Transverse colon (tissue), 4 donors: ENCODE results near the gene INPP4B. TPM values are rescaled to one million over a fixed set of nuclear protein-coding genes. Genes with fewer than 3 reads are reported as not detected.
A peak's percentile ranks its signal among the peaks of the same experiment; 100 is the strongest.
"Not testable (repeated sequence)": the region's sequence is repeated elsewhere in the genome, so short reads cannot be mapped to it uniquely, and the experiment has no call there.

ENCODE experiments used
- DNase-seq: peaks from one replicate; pipeline ENCODE4 v3.0.0-alpha.2; 2019
- H3K27ac ChIP-seq, 4 donors: fragments of 200-600 bp; sonication (generic); 2 replicates each; pipeline ENCODE4 v1.5.1; 2016 to 2018; ENCODE audit warnings: inconsistent platforms in 4 of 4
- H3K27me3 ChIP-seq: fragments of 200-600 bp; sonication (generic); 2 replicates; pipeline ENCODE4 v1.5.1; 2017; ENCODE audit warnings: inconsistent platforms
- H3K36me3 ChIP-seq, 4 donors: fragments of 200-600 bp; sonication (generic); 2 replicates each; pipeline ENCODE4 v1.5.1; 2017 to 2019; ENCODE audit warnings: inconsistent platforms in 4 of 4
- H3K4me1 ChIP-seq, 4 donors: fragments of 200-600 bp; sonication (generic); 2 replicates each; pipeline ENCODE4 v1.5.1; 2017 to 2020; ENCODE audit warnings: inconsistent platforms in 4 of 4
- H3K4me3 ChIP-seq, 4 donors: fragments of 200-600 bp; sonication (generic); 1 replicate in 1 of 4; 2 replicates in 3 of 4; pipeline versions ENCODE4 v1.5.1 to v1.6.1; 2017 to 2019; ENCODE audit warnings: inconsistent platforms in 4 of 4
- H3K9me3 ChIP-seq, 2 donors: fragments of 200-600 bp; sonication (generic); 2 replicates each; pipeline ENCODE4 v1.5.1; 2017 to 2019; ENCODE audit warnings: inconsistent platforms in 2 of 2
- CTCF ChIP-seq, 5 experiments: fragments of 200-600 bp in 3 of 5; fragments of 450-650 bp in 2 of 5; sonication (generic) in 3 of 5; IDR thresholded peaks; 1 replicate in 2 of 5; 2 replicates in 3 of 5; pipeline ENCODE4 v1.5.1; 2016 to 2017; ENCODE audit warnings: antibody characterized with exemption in 5 of 5, inconsistent platforms in 3 of 5, mild to moderate bottlenecking in 2 of 5, moderate library complexity in 1 of 5
- EP300 ChIP-seq: sonication (generic); formaldehyde crosslinking; IDR thresholded peaks from one replicate; pipeline ENCODE4 v1.6.1; 2017; ENCODE audit warnings: antibody characterized with exemption, low read depth
- POLR2A ChIP-seq: fragments of 450-650 bp; IDR thresholded peaks from one replicate; pipeline ENCODE4 v1.6.1; 2016; ENCODE audit warnings: antibody characterized with exemption, mild to moderate bottlenecking, moderate library complexity
- POLR2AphosphoS5 ChIP-seq, 3 donors: sonication (generic); formaldehyde crosslinking; IDR thresholded peaks; one replicate each; pipeline ENCODE4 v1.6.1; 2016; ENCODE audit warnings: antibody characterized with exemption in 3 of 3
- WGBS, 2 donors: methylation state at CpG; one replicate each; pipeline ENCODE4 v1.1.5; 2018; ENCODE audit warnings: low coverage in 1 of 2; 5-methylcytosine and 5-hydroxymethylcytosine counted together
- in situ Hi-C, 4 donors: fragments of 200-750 bp; cut with MboI; loops; one replicate each; pipeline versions ENCODE4 v1.15.0 to v1.15.1; 2017; ENCODE audit warnings: low sequenced_read_pairs in 3 of 4, low pct_ligation_motif_present in 1 of 4, low pct_unique_long_range_greater_than_20kb in 1 of 4
- intact Hi-C: fragments of 100-400 bp; cut with DNase I; formaldehyde crosslinking; loops from one replicate; pipeline ENCODE4 v1.15.1; 2023; ENCODE audit warnings: low total_unique reads
- total RNA-seq, 4 donors: library from RNA; depleted of rRNA; stranded (reverse); fragments of >200 nt; gene quantifications; one replicate each; pipeline ENCODE4 v1.1.0, GENCODE V29; 2016

INPP4B gene
- total RNA-seq, 4 donors from 2014 or later: 18.3 to 33.8 (median 31.4) TPM

- no peaks in the 10 kb centered on the region for H3K36me3 ChIP-seq
- TF ChIP-seq POLR2AphosphoS5 (IDR thresholded peaks at IDR 0.05): no peak
- TF ChIP-seq CTCF (IDR thresholded peaks at IDR 0.05): no peak
- TF ChIP-seq EP300: no peak
- no peak for TF ChIP-seq POLR2A
- intact Hi-C loops: no loop called here
- peak overlapping the region in 3 of 4 donors; percentile 22 to 35 (median 23) for H3K27ac ChIP-seq
- no peaks in the 10 kb centered on the region for H3K9me3 ChIP-seq
- peaks cover 0 to 31% (median 14%) of the 10 kb centered on the region in 4 donors for H3K4me1 ChIP-seq
- no peaks in the 10 kb centered on the region for H3K27me3 ChIP-seq
- 85% methylated on average over 2 of the region's 2 CpGs for WGBS, 2 donors
- no peak overlapping the region for H3K4me3 ChIP-seq
- in situ Hi-C loops: no loop called here
- DNase-seq: no peak
Measured at GRCh38 chr4:142402900-142403299, 443.2 kb downstream of the INPP4B start.

- no peak for TF ChIP-seq POLR2A
- in situ Hi-C loops (no loop called here), intact Hi-C loops (no loop called here)
- peak overlapping the region in 2 of 4 donors; percentile 22 to 35 for H3K27ac ChIP-seq
- no peaks in the 10 kb centered on the region for H3K9me3 ChIP-seq
- H3K27me3 ChIP-seq: no peaks in the 10 kb centered on the region
- peaks cover 0 to 26% (median 14%) of the 10 kb centered on the region in 4 donors for H3K4me1 ChIP-seq
- WGBS, 2 donors: 68 to 89% methylated on average over 2 of the region's 2 CpGs
- H3K36me3 ChIP-seq: no peaks in the 10 kb centered on the region
- DNase-seq: no peak
- no peak overlapping the region for H3K4me3 ChIP-seq
Measured at GRCh38 chr4:142402156-142402555, 443.9 kb downstream of the INPP4B start.

- WGBS, 2 donors: 75 to 93% methylated on average over 13 to 16 of the region's 16 CpGs
- H3K27ac ChIP-seq, H3K9me3 ChIP-seq, H3K36me3 ChIP-seq, H3K27me3 ChIP-seq, H3K4me1 ChIP-seq, H3K4me3 ChIP-seq, in situ Hi-C loops, DNase-seq, intact Hi-C loops: not testable (repeated sequence)
Measured at GRCh38 chr4:142397364-142397991, 448.6 kb downstream of the INPP4B start.

DNA sequence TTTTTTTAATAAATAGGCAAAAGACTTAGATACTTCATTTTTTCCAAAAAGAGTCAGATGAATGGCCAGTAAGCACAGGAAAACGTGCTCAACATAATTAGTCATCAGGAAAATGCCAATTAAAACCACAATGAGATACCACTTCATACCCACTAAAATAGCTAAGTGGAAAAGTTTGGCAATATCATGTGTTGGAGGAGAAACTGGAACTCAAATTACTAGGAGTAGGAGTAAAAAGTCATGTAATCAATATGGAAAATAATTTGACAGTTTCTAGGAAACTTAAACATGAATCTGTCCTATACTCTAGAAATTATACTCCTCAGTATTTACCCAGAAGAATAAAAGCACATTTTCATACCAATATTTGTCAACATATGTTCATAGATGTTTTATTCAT is 449.8 kb downstream of the INPP4B start:
- no peak overlapping the region for H3K27ac ChIP-seq
- H3K4me1 ChIP-seq: no peaks in the 10 kb centered on the region
- H3K36me3 ChIP-seq: no peaks in the 10 kb centered on the region
- in situ Hi-C loops (no loop called here), intact Hi-C loops (no loop called here)
- no peak overlapping the region for H3K4me3 ChIP-seq
- no peaks in the 10 kb centered on the region for H3K9me3 ChIP-seq
- TF ChIP-seq POLR2A: no peak
- TF ChIP-seq POLR2AphosphoS5 (IDR thresholded peaks at IDR 0.05): no peak
- TF ChIP-seq CTCF (IDR thresholded peaks at IDR 0.05): no peak
- TF ChIP-seq EP300: no peak
- WGBS, 2 donors: 33 to 54% methylated on average over 1 of the region's 1 CpG
- DNase-seq: no peak
- no peaks in the 10 kb centered on the region for H3K27me3 ChIP-seq

DNA sequence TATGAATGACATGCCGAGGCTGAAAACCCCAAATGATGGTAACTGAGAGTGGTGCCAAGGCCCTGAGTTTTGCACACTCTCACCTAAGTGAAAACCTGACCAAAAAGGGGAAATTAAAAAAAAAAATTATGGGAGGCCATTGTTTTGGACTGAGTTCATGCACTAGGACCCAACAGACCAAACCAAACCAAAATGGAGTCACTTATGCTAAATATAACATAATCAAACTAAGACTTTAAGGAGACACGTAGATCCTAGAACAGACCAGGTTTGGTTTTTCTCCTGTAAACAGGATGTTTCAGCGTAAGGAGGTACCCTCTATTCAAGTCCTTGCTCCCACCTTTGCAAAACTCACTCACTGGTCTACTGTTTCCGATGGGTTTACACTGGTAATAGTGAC is 453.0 kb downstream of the INPP4B start:
- H3K4me3 ChIP-seq: no peak overlapping the region
- no peaks in the 10 kb centered on the region for H3K36me3 ChIP-seq
- TF ChIP-seq CTCF (IDR thresholded peaks at IDR 0.05): no peak
- TF ChIP-seq POLR2AphosphoS5 (IDR thresholded peaks at IDR 0.05): no peak
- TF ChIP-seq POLR2A: no peak
- TF ChIP-seq EP300: no peak
- no peaks in the 10 kb centered on the region for H3K27me3 ChIP-seq
- H3K27ac ChIP-seq: no peak overlapping the region
- no peak for DNase-seq
- H3K4me1 ChIP-seq: no peaks in the 10 kb centered on the region
- no peaks in the 10 kb centered on the region for H3K9me3 ChIP-seq
- 72 to 75% methylated on average over 4 of the region's 4 CpGs for WGBS, 2 donors
- intact Hi-C loops: no loop called here
- in situ Hi-C loops: no loop called here
